GM12878 (cell line): ENCODE data around the gene CTNNA1. TPM values are rescaled to one million over a fixed set of nuclear protein-coding genes. Genes with fewer than 3 reads are reported as not detected.

Experiments used
- ATAC-seq: fragments of 200-7000 bp; cut with Tn5 transposase; 3 replicates; pipeline ENCODE4 v1.9.1; 2020; ENCODE audit warnings: mild to moderate bottlenecking, moderate library complexity
- BruUV-seq: library from RNA; stranded (reverse); fragments of 400-500 nt; replicated peaks from 2 replicates; lab custom pipeline; 2021; lab: Mats Ljungman, UMichigan
- CTCF ChIA-PET: fragments of 300-600 bp; sonication (Branson Sonifier 250); formaldehyde crosslinking; extraction: SDS; loops from one replicate; lab custom pipeline; 2021; ENCODE audit warnings: inconsistent platforms; lab: Yijun Ruan, JAX
- POLR2A ChIA-PET: fragments of 350-600 bp; formaldehyde crosslinking; extraction: SDS; loops from one replicate; lab custom pipeline; 2021; ENCODE audit warnings: inconsistent platforms; lab: Charles Lee
- RAD21 ChIA-PET: fragments of 300-600 bp; sonication (Branson Sonifier 250); formaldehyde crosslinking; loops from one replicate; lab custom pipeline; 2023; ENCODE audit warnings: antibody characterized with exemption; ENCODE audit not compliant: unreplicated experiment; lab: Charles Lee
- SMC1A ChIA-PET: fragments of 300-600 bp; sonication (Branson Sonifier 250); formaldehyde crosslinking; loops from one replicate; lab custom pipeline; 2023; ENCODE audit not compliant: unreplicated experiment, uncharacterized antibody; lab: Charles Lee
- DNase-seq: peaks from one replicate; pipeline ENCODE4 v3.0.0-alpha.2; 2011; ENCODE audit warnings: low read depth, low spot score
- FAIRE-seq: peaks from 3 replicates; lab custom pipeline; 2011; peaks lifted over from hg19 to GRCh38; lab: Jason Lieb, UNC
- H2AFZ ChIP-seq: 2 replicates; pipeline ENCODE4 v1.6.0; 2011; ENCODE audit warnings: low read depth, low read length, control low read depth; ENCODE audit not compliant: control insufficient read depth
- H3K27ac ChIP-seq: 2 replicates; pipeline ENCODE4 v1.5.1; 2011; ENCODE audit warnings: control low read depth; ENCODE audit not compliant: control insufficient read depth, insufficient read depth
- H3K27me3 ChIP-seq, 2 experiments: replicated peaks in 1 of 2; 2 replicates each; pipeline versions ENCODE4 v1.6.0 to v1.6.1; 2011; ENCODE audit warnings: low read length in 1 of 2; ENCODE audit not compliant: control insufficient read depth in 2 of 2, insufficient read depth in 2 of 2
- H3K36me3 ChIP-seq, 2 experiments: 2 replicates each; pipeline ENCODE4 v1.5.1; 2011; ENCODE audit warnings: low read length in 1 of 2; ENCODE audit not compliant: control insufficient read depth in 2 of 2, insufficient read depth in 2 of 2
- H3K4me1 ChIP-seq: 2 replicates; pipeline ENCODE4 v1.6.1; 2011; ENCODE audit warnings: mild to moderate bottlenecking, low read length, moderate library complexity, mixed read lengths; ENCODE audit not compliant: control insufficient read depth, insufficient read depth
- H3K4me2 ChIP-seq: 2 replicates; pipeline ENCODE4 v1.6.0; 2011; ENCODE audit warnings: control low read depth; ENCODE audit not compliant: control insufficient read depth, insufficient read depth
- H3K4me3 ChIP-seq: fragments of 200-600 bp; sonication (generic); 2 replicates; pipeline ENCODE4 v1.5.1; 2016
- H3K79me2 ChIP-seq: 2 replicates; pipeline ENCODE4 v1.6.0; 2011; ENCODE audit warnings: low read length; ENCODE audit not compliant: control insufficient read depth, insufficient read depth
- H3K9ac ChIP-seq: 2 replicates; pipeline ENCODE4 v1.8.0; 2011; ENCODE audit warnings: low read length, control low read depth, mixed read lengths; ENCODE audit not compliant: control insufficient read depth, insufficient read depth
- H3K9me3 ChIP-seq: replicated peaks from 3 replicates; pipeline ENCODE4 v1.5.1; 2011; ENCODE audit warnings: mild to moderate bottlenecking, low read length; ENCODE audit not compliant: control insufficient read depth, insufficient read depth
- H4K20me1 ChIP-seq: 2 replicates; pipeline ENCODE4 v1.6.0; 2011; ENCODE audit not compliant: control insufficient read depth, insufficient read depth
- CBX5 ChIP-seq: sonication (generic); IDR thresholded peaks from 2 replicates; pipeline ENCODE4 v1.6.1; 2016; ENCODE audit warnings: low read depth, moderate library complexity, mild to moderate bottlenecking, inconsistent platforms
- CHD4 ChIP-seq: fragments of 200-600 bp; sonication (generic); IDR thresholded peaks from 2 replicates; pipeline ENCODE4 v1.6.1; 2016; ENCODE audit warnings: mild to moderate bottlenecking
- CREM ChIP-seq: IDR thresholded peaks from 2 replicates; pipeline ENCODE4 v1.6.1; 2014; ENCODE audit warnings: antibody characterized with exemption, low read depth
- EGR1 ChIP-seq, 2 experiments: IDR thresholded peaks; 1 replicate in 1 of 2; 2 replicates in 1 of 2; pipeline ENCODE4 v1.6.1; 2011 to 2012; ENCODE audit warnings: low read depth in 2 of 2, low read length in 2 of 2, borderline replicate concordance in 1 of 2, mild to moderate bottlenecking in 1 of 2, moderate library complexity in 1 of 2
- HDAC6 ChIP-seq: fragments of 200-600 bp; sonication (generic); IDR thresholded peaks from one replicate; pipeline ENCODE4 v1.8.0; 2017; ENCODE audit warnings: antibody characterized with exemption; ENCODE audit not compliant: unreplicated experiment
- KDM1A ChIP-seq: fragments of 200-600 bp; sonication (generic); IDR thresholded peaks from 2 replicates; pipeline ENCODE4 v1.6.1; 2016; ENCODE audit warnings: borderline replicate concordance
- MYC ChIP-seq: IDR thresholded peaks from 2 replicates; pipeline ENCODE4 v1.6.1; 2011; ENCODE audit warnings: mild to moderate bottlenecking, low read length, moderate library complexity, inconsistent platforms; ENCODE audit not compliant: insufficient read depth, insufficient replicate concordance, insufficient read length, severe bottlenecking
- NFXL1 ChIP-seq: fragments of 450-650 bp; IDR thresholded peaks from 2 replicates; pipeline ENCODE4 v1.6.1; 2017; ENCODE audit warnings: antibody characterized with exemption, mild to moderate bottlenecking, borderline replicate concordance
- NR2C2 ChIP-seq: IDR thresholded peaks from 2 replicates; pipeline ENCODE4 v1.6.1; 2011; ENCODE audit warnings: borderline replicate concordance, low read depth; ENCODE audit not compliant: control insufficient read depth, insufficient read length
- POLR2AphosphoS2 ChIP-seq: IDR thresholded peaks from 2 replicates; pipeline ENCODE4 v1.6.1; 2011; ENCODE audit warnings: low read depth, mild to moderate bottlenecking, low read length, improper control_type of control experiment, moderate library complexity
- WGBS: methylation state at CpG from one replicate; pipeline ENCODE4 v1.1.6; 2016; ENCODE audit warnings: low lambda C conversion rate; ENCODE audit not compliant: insufficient replicate concordance, insufficient coverage; ENCODE audit errors: missing lambda C conversion rate; 5-methylcytosine and 5-hydroxymethylcytosine counted together
- in situ Hi-C: fragments of 300-500 bp; cut with MboI; formaldehyde crosslinking; loops from 9 replicates; pipeline ENCODE4 v1.14.3; 2018; ENCODE audit warnings: mixed read lengths
- intact Hi-C: fragments of 100-400 bp; cut with micrococcal nuclease; formaldehyde crosslinking; loops from one replicate; pipeline ENCODE4 v1.14.2; 2022; ENCODE audit not compliant: unreplicated experiment
- polyA plus RNA-seq, 11 experiments: library from polyadenylated mRNA; depleted of rRNA in 4 of 11; unstranded in 6 of 11; stranded (reverse) in 5 of 11; fragments of >200 nt; fragmentation: Nextera tagmentation in 4 of 11; fragmentation: Illumina TruSeq in 1 of 11; extraction: Ambion mirVana in 4 of 11; extraction: Trizol in 1 of 11; gene quantifications; 1 replicate in 1 of 11; 2 replicates in 10 of 11; pipeline versions ENCODE4 v1.2.1 to v1.2.3, GENCODE V29; 2011 to 2016; ENCODE audit warnings: inconsistent platforms in 2 of 11, missing spikeins in 2 of 11, low read depth in 1 of 11
- total RNA-seq, 4 experiments: library from RNA; depleted of rRNA in 3 of 4; stranded (reverse); fragments of >200 nt in 3 of 4; fragmentation: Illumina TruSeq in 1 of 4; extraction: Trizol in 1 of 4; gene quantifications; 2 replicates each; pipeline versions ENCODE4 v1.2.1 to v1.2.3, GENCODE V29; 2013 to 2021
- TF ChIP-seq, protein P1 (sequence below): fragments of 450-650 bp; formaldehyde crosslinking; IDR thresholded peaks from 2 replicates; pipeline ENCODE4 v1.4.0; 2022; ENCODE audit warnings: mild to moderate bottlenecking, moderate library complexity
- TF ChIP-seq, protein P2 (sequence below): IDR thresholded peaks from 2 replicates; pipeline ENCODE4 v1.6.1; 2012; ENCODE audit warnings: low read depth, low read length, improper control_type of control experiment
- TF ChIP-seq, protein P3 (sequence below): fragments of 150-350 bp; IDR thresholded peaks from 2 replicates; pipeline ENCODE4 v1.6.1; 2016; ENCODE audit warnings: low read depth, low read length

CTNNA1 gene
- total and polyA plus RNA-seq, 10 of the 15 experiments (the other 5 are each of a cell fraction or from before 2014, with no cell fraction given): 32.6 to 104 (median 57.7) TPM

DNA sequence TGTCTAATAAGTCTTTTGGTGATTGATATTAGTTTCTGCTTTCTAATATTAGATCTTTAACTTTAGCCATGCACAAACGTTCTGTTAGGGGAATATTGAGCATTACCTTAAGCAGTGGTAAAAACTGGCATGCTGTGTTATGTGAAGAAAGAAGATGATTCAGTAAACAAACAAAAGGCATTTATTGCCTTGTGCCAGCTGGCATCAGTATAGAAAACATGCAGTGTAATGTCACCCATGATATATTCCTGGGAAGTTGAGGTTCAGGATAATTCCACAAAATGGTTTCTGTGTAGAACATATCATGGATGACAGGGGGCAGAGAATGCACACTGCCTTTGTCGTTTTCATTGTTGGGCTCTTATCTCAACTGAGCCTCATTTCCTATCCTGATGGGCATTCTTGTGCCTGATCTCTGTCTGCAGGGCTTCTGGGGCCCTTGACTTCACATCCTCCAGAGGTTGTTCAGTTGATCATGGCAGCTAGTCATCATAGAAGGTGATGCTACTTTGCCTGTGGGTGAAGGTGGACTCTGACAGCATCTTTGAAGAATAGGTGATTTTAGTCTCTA is 97.7 kb downstream of the CTNNA1 start (continued):
- TF ChIP-seq, protein P1, sequence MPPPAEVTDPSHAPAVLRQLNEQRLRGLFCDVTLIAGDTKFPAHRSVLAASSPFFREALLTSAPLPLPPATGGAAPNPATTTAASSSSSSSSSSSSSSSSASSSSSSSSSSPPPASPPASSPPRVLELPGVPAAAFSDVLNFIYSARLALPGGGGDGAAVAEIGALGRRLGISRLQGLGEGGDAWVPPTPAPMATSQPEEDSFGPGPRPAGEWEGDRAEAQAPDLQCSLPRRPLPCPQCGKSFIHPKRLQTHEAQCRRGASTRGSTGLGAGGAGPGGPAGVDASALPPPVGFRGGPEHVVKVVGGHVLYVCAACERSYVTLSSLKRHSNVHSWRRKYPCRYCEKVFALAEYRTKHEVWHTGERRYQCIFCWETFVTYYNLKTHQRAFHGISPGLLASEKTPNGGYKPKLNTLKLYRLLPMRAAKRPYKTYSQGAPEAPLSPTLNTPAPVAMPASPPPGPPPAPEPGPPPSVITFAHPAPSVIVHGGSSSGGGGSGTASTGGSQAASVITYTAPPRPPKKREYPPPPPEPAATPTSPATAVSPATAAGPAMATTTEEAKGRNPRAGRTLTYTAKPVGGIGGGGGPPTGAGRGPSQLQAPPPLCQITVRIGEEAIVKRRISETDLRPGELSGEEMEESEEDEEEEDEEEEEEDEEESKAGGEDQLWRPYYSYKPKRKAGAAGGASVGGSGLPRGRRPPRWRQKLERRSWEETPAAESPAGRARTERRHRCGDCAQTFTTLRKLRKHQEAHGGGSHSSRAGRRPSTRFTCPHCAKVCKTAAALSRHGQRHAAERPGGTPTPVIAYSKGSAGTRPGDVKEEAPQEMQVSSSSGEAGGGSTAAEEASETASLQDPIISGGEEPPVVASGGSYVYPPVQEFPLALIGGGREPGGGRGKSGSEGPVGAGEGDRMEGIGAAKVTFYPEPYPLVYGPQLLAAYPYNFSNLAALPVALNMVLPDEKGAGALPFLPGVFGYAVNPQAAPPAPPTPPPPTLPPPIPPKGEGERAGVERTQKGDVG (CRISPR knock-in tag): no peak
- TF ChIP-seq CREM (no peak), MYC (no peak)
- TF ChIP-seq, all 136 proteins: peak for 0

DNA sequence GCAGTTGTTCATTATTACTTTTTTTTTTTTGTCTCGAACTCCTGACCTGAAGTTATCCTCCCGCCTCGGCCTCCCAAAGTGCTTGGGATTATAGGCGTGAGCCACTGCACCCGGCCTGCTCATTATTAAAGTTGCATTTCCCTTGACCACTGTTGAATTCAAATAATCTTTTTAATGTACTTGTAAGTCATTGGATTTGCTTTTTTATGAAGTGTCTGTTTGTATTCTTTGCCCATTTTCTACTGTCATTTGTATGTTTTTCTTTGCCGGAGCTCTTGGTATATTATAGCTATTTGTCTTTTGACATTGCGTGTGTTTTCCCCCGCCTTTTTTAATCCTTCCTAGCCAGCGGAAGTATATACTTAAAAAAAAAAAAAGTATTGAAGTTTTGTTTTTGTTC is 99.9 kb downstream of the CTNNA1 start:
- ATAC-seq: no peak
- POLR2A ChIA-PET: no interaction called here
- RAD21 ChIA-PET: no interaction called here
- 82% methylated on average over 9 of the region's 9 CpGs for WGBS
- DNase-seq: no peak
- H3K9me3 ChIP-seq: no peaks in the 10 kb centered on the region
- in situ Hi-C loops (no loop called here), intact Hi-C loops (no loop called here)
- no TSS peak for BruUV-seq
- H3K4me1 ChIP-seq: no peaks in the 10 kb centered on the region; the same call in 1 of the 2 replicates
- H3K36me3 ChIP-seq: no peaks in the 10 kb centered on the region
- no peaks in the 10 kb centered on the region for H3K27me3 ChIP-seq
- CTCF ChIA-PET: no interaction called here
- FAIRE-seq: no peak
- H3K9ac ChIP-seq: no peak overlapping the region
- no peaks in the 10 kb centered on the region for H4K20me1 ChIP-seq
- SMC1A ChIA-PET: interaction anchor here (0.8 to 1.6 kb wide), 2 partner anchors 8 to 47 kb away, joined by 3 to 9 read pairs; no protein-coding TSS in a partner anchor
- H3K79me2 ChIP-seq: no peaks in the 10 kb centered on the region
- no peak overlapping the region for H3K4me3 ChIP-seq
- H2AFZ ChIP-seq: no peak overlapping the region
- no peak overlapping the region for H3K4me2 ChIP-seq
- H3K27ac ChIP-seq: no peak overlapping the region
- TF ChIP-seq POLR2AphosphoS2 (no peak), KDM1A (no peak), CBX5 (no peak), EGR1 (IDR thresholded peaks at IDR 0.05; ENCODE audit: borderline replicate concordance in 1 of 2, low read depth in 2 of 2, low read length in 2 of 2) (no peak), HDAC6 (no peak), NFXL1 (no peak), CHD4 (no peak), NR2C2 (no peak)
- TF ChIP-seq, protein P2, sequence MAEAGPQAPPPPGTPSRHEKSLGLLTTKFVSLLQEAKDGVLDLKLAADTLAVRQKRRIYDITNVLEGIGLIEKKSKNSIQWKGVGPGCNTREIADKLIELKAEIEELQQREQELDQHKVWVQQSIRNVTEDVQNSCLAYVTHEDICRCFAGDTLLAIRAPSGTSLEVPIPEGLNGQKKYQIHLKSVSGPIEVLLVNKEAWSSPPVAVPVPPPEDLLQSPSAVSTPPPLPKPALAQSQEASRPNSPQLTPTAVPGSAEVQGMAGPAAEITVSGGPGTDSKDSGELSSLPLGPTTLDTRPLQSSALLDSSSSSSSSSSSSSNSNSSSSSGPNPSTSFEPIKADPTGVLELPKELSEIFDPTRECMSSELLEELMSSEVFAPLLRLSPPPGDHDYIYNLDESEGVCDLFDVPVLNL: no peak
- TF ChIP-seq, protein P3, sequence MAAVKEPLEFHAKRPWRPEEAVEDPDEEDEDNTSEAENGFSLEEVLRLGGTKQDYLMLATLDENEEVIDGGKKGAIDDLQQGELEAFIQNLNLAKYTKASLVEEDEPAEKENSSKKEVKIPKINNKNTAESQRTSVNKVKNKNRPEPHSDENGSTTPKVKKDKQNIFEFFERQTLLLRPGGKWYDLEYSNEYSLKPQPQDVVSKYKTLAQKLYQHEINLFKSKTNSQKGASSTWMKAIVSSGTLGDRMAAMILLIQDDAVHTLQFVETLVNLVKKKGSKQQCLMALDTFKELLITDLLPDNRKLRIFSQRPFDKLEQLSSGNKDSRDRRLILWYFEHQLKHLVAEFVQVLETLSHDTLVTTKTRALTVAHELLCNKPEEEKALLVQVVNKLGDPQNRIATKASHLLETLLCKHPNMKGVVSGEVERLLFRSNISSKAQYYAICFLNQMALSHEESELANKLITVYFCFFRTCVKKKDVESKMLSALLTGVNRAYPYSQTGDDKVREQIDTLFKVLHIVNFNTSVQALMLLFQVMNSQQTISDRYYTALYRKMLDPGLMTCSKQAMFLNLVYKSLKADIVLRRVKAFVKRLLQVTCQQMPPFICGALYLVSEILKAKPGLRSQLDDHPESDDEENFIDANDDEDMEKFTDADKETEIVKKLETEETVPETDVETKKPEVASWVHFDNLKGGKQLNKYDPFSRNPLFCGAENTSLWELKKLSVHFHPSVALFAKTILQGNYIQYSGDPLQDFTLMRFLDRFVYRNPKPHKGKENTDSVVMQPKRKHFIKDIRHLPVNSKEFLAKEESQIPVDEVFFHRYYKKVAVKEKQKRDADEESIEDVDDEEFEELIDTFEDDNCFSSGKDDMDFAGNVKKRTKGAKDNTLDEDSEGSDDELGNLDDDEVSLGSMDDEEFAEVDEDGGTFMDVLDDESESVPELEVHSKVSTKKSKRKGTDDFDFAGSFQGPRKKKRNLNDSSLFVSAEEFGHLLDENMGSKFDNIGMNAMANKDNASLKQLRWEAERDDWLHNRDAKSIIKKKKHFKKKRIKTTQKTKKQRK: no peak
